Measurements from ENCODE around the gene IRAK4. TPM values are rescaled to one million over a fixed set of nuclear protein-coding genes. Genes with fewer than 3 reads are reported as not detected.

IRAK4 gene
- 15.3 and 24.8 TPM in 2 replicates for total RNA-seq

DNA sequence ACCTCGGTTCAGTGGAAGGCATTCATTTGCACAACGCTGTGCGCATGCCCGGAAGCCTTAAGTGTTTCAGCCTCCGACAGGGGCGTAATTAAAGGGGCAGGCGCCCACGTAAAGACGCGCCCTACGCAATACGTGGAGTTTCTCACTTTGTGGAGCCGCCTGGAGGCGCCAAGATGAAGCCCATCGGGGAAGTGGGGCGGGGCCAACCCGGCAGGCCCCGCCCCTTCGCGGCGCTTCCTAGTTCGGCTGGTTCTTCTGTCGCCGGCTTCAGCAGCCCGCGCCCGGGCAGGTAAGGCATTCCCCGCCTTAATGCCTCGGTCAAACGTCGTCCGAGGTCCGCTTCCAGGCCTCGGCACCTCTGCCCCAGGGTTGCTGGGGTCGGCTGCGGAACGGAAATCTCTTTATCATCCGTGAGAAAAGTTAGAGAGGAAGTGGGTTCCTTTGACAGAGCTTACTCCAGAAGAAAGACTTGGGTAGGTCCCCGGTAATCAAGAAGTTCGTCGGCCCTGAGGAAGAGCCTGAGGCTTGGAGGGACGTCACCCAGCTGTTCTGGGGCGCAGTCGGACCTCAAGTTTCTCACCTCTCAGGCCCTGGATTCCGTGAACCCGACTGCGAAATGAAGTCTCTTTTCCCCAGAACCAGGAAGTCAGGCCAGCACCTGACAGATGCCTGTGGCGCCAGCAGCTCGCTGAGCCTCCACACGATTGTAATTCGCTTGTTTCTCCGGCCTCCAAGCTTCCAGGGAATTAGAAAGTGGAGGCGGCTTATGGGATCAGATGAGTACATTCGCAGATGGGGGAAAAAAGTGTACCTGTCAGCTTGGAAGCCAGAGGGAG, at the start of gene IRAK4, which contains the start of gene PUS7L:
Gene IRAK4 (plus strand): TSS at position 224 of the 836 bp plus-strand sequence. CDS start 9,161 bp downstream, outside the sequence.
Gene PUS7L (minus strand): TSS at position 63 of the 836 bp plus-strand sequence. CDS start 3,545 bp downstream, outside the sequence.

DNA sequence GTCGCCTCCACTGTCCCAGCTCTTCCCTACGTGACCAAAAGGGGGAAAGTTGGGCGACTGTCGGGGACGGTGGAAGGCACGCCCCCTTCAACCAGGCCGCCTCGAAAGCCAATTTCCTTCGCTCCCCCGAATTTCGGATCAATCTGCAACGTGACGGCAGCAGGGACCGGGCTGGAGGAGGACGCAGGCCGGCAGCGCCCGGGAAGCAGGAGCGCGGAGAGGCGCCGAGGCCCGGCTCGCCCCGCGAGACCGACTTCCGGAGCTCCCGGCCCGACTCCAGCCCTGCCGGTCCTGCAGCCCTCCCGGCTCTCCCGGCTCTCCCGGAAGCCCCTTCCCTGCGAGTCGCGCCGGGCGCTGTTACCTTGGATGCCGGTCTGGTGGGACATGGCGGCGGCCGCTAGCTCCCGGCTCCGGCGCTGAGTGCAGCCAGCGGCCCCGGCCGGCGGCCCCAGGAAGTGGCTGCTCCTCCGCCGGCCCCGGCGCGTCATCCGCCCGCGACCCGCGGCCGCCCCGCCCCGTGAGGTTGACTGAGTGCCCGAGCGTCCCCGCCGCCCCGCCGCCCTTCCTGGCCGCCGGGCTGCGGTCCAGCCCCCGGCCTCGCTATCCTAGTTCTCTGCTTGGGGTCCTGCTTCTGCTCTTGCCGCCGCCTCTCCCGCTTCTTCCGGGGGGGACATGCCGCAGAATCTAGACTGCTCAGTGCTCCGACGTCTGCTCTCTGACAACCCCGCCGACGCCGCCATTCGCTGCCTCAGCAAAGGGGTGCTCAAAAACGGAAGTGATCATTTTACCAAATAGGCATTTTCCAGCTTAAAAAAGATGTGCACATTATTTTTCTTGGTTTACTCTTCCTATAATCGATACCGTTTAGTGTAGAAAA, 47.3 kb downstream of the IRAK4 start, which contains the start of gene TWF1:
Gene TWF1 (minus strand): TSS at position 458 of the 877 bp plus-strand sequence. CDS start 72 bp downstream, at position 386.

DNA sequence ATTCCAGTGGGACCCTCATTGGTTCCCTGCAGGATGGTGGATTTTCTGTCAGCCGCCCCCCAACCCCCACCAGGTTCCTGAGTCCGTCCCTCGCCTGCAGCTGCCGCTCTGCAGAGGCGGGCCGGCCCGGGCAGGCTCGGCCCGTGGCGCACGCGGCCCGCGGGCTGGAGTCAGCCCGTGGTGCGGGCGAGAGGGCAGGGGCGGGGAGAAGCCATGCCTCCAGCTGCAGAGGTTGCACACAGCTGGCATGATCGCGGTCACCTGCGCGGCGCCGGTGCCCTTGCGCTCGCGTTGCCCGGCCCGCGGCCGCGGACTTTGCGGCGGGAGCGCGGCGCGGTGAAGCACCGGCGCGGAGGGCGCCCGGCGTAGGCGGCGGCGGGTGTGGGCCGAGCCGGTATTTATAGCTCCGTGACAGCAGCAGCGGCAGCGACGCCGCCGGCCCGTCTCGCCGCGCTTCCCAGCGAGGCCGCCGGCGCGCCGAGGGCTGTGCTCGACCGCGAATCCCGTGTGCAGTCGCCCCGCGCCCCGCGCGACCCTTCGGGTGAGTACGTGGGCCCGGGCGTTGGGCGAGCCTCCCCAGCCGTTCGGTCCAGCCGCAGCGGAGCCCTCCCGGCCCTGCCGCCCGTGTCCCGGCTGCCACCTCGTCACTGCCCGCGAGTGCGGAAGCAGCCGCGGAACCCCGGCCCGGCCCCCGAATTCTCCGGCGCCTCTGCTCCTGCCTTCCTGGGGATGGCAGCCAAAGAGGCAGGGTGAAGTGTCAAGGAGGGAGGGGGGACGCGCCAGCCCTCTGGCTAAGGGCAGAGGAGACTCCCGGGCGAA, 77.1 kb downstream of the IRAK4 start, which contains the start of gene TMEM117:
Gene TMEM117 (plus strand): TSS at position 426 of the 819 bp plus-strand sequence.

Other genes with a start within 250 kb of the IRAK4 start
- not detected in 2 replicates for gene ADAMTS20, start 206.7 kb upstream of the IRAK4 start, total RNA-seq
- gene PUS7L, start 161 bp upstream of the IRAK4 start, total RNA-seq: 15.8 and 33.8 TPM in 2 replicates
- 90.4 and 223 TPM in 2 replicates for gene TWF1, start 47.4 kb downstream of the IRAK4 start, total RNA-seq
- 5.7 and 10.5 TPM in 2 replicates for gene TMEM117, start 77.1 kb downstream of the IRAK4 start, total RNA-seq